Embryonic facial prominence (tissue), 1 donor: ENCODE data around the gene SFRP5.

Source experiments
- DNase-seq: peaks from one replicate; pipeline ENCODE4 v3.0.0-alpha.2; 2016; ENCODE audit errors: extremely low spot score

Gene SFRP5

GRCh38 chr10:97771913-97772823 is at the start of gene SFRP5:
TSS of gene SFRP5 (minus strand) at chr10:97771999. CDS start at chr10:97771833, 166 bp downstream.
- no peak for DNase-seq

DNA sequence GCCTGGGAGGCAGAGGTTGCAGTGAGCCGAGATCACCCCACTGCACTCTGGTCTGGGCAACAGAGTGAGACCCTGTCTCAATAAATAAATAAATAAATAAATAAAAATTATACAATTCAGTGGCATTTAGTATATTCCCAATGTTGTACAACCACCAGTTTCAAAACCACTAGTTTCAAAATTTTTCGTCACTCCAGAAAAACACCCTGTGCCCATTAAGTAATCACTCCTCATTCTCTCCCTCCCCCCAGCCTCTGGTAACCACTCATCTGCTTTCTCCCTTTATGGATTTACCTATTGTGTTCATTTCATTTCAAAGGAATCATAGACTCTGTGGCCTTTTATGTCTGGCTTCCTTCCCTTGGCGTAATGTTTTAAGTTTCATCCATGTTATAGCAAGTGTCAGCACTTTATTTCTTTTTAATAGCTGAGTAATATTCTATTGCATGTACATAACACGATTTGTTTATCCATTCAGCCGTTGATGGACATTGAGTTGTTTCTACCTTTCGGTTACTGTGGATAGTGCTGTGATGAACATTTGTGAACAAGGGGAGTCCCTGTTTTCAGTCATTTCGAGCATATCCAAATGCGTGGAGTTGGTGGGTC is 48.4 kb upstream of the SFRP5 start:
- no peak for DNase-seq

- no peak for DNase-seq
Measured at GRCh38 chr10:97818572-97818971, 46.8 kb upstream of the SFRP5 start.

GRCh38 chr10:97816609-97817008 is 44.8 kb upstream of the SFRP5 start:
- no peak for DNase-seq

- no peak for DNase-seq
Measured at GRCh38 chr10:97814996-97815395, 43.2 kb upstream of the SFRP5 start.

DNA sequence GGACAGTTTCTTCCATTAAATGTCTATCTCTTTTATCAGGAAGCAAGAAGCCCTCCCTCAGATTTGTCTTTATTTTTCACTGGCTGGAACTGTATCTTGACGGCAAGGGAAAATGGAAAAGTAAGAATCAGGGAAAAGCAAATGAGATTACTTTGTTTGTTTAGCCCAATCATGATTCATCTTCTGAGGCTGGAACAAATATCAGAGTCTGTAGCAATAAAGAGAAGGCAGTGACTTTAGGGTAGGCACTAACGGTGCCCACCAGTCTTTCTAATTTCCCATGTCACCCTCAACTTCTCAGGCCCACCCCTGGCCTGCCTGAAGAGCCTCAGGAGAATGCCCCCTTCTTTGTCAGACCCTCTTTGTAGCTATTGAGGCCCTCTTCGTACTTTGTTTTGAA is 41.5 kb upstream of the SFRP5 start:
- DNase-seq = no peak

- DNase-seq = no peak
Measured at GRCh38 chr10:97812696-97813095, 40.9 kb upstream of the SFRP5 start.

DNA sequence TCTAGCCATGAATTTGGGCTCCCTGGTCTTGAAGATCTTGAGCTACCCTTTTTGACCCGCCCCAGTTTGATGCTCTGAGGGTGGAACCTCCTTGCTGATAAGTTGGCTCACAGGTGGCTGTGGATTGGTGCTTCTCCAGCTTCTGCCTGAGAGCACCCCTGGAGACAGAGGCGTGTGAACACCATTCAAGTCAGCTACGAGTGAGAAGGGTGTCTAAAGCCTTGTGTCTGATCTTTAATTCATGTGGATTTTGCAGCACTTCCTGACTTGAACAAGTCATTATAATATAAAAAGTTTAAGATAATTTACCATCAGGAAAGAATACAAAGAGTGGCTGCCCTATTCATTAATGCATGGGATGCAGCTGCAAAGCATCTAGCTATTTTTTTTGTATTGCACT is 40.2 kb upstream of the SFRP5 start:
- DNase-seq = no peak

DNA sequence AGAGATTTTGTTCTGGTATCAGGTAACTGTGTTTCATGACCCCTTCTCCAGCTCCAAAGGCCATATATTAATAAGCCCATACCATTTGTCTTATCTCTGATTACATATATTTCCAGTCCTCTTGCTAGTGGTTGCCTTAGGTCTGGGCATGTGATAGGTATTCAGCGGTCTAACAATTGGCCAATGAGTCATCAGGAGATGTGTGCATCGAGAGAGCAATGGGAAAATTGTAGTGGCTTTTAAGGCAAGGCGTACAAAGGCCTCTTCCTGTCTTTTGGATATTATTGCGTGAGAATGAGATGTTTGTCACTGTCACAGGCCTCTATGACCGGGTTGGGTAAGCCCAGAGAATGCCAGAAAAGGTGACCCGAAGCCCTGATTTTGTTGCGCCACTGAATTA is 38.6 kb upstream of the SFRP5 start:
- DNase-seq = no peak

DNA sequence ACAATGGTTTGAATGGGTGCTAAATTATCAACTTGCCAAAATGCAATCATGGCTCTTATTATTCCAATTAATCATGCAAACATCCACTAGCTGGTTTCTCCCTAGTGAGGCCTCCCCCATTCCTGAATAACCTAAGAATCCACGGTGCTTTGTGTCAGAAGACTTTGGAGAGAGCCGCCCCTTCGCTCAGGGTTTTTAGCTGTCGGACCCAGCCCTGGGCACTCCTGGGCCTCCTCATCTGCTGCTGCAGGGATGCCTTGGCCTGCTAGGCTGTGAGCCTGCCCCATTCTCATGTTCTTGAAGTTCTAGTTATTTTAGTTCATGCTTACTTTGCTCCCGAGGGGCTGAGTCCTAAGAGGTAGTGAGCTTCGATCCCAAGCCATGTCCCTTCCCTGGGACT is 34.1 kb upstream of the SFRP5 start:
- DNase-seq = no peak

DNA sequence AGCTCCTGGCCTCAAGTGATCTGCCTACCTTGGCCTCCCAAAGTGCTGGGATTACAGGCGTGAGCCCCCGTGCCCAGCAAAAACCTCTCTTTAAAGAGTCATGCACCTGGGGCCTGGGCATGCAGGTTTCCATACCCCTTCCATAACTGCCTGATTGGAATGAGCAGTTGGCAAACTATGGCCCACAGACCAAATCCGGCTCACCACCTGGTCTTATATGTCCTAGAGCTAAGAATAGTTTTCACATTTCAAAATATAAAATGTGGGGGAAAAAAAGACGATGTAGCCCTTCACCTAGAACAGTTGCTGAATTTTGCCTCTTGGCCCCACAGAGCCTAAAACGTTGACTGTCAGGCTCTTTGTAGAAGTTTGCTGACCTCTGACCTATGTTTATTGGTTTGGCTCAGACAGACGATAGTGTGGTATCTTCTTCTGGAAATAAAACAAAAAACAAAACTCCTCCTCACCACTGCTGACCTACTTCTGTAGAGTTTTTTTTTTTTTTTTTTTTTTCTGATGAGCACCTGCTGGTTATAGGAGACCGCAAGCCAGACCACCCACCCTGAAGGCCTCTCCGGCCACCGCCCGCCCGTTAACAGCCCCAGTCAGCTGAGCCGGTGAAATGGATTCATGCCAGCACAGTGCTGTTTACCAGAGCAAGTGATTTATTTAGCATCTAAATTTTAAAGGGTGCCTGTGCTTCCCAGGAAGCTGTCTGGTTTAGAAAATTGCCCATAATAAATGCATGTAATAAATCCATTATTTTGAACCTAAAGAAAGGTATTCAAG is 33.5 kb upstream of the SFRP5 start:
- DNase-seq = no peak

DNA sequence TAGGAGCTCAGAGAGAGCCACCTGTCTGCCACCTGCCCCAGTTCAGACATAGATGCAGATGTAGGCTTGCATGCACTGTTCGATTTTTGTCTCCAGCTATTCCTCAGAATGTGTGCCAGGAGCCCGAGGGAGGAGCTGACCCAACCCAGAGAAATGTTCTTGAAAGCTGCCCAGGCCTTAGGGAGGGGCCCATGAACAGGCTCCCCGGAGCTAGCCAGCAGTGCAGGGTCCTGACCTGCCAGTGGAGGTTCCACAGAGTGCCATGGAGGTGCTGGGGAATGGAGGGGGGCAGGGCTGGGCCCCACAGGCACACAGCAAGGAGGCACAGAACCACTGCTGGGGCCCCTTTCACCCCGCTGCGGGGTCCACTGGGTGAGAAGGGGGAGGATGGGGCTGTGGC is 29.6 kb upstream of the SFRP5 start:
- DNase-seq = no peak

GRCh38 chr10:97800474-97800873 is 28.7 kb upstream of the SFRP5 start:
- DNase-seq = no peak

DNA sequence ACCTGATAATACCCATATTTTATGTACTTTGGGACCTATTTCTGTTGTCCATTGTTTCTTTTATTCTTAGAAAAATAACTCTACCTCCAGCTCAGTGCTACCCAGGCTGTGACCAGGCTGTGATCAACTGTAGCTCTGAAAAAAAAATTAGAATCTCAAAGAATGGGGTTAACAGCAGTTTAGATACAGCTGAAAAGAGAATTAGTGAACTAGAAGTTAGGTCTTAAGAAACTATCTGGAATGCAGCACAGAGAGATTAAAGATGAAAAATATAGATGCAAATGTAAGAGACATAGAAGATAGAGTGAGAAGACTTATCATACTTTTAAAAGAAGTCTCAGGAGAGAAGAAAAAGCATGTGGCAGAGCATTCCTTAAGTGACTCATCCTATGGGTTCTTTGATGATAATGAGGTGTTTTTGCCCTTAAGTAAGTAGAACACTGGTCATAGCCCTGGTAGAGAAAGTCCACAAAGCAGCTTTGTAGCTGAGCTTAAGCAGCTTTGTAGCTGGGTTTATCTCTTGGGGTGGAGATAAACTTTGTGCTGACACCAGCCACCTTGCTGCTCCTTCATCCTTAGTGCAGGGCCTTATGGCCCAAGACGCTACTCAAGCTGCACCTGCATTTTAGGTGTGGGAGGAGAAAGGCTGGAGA is 27.3 kb upstream of the SFRP5 start:
- no peak for DNase-seq

DNA sequence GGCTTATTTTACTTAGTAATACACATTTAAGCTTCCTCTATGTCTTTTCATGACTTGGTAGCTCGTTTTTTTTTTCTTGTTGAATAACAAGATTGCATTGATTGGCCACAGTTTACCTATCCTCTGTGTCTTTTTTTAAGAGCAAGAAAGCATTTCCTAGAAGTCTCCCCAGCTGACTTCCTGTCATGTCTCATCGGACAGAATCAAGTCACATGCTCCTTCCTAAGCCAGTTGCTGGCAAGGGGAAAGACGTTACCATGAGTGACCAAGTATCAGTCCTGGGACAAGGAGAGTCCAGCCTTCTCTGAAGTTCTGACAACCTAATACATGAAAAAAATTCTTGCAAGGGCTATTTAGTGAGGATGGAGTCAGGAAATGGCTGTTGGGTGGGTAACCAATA is 24.9 kb upstream of the SFRP5 start:
- no peak for DNase-seq

- no peak for DNase-seq
Measured at GRCh38 chr10:97795886-97796285, 24.1 kb upstream of the SFRP5 start.

- no peak for DNase-seq
Measured at GRCh38 chr10:97791824-97792721, 20.3 kb upstream of the SFRP5 start.

DNA sequence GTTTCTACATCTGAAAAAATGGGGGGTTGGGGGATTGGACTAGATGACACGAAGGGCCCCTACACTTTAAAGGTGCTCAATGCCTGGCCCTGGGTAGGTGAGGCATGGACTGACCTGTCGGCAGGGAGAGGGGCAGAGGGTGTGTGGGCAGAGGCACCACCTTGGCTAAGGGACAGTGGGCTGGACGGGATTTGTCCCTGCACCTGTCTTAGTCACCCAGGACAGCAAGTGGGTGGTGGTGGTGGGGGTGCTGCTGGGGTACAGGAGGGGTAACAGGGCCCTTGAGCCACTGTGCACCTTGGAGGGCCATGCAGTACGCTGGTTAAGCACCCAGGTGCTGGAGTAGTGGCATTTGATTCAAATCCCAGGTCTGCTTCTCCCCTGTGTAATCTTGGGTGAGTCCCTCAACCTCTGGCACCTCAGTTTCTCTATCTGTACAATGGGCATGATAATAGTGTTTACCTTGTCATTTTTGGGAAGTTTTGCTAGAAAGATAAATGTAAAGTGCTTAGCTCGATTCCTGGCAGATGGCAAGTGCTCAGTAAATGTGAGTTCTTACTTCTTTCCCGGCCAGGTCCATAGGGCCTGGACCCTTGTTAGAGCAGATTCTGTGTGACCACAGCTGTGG is 18.1 kb upstream of the SFRP5 start:
- no peak for DNase-seq

GRCh38 chr10:97788552-97789442 is 17.0 kb upstream of the SFRP5 start:
- DNase-seq = no peak
